Keratinocyte (primary cell): ENCODE results near the gene ZPR1. TPM values are rescaled to one million over a fixed set of nuclear protein-coding genes. Genes with fewer than 3 reads are reported as not detected.

Experiments
- DNase-seq: peaks from one replicate; pipeline ENCODE4 v3.0.0-alpha.2; 2011; ENCODE audit warnings: low read depth, missing footprints, low spot score
- FAIRE-seq: peaks from 2 replicates; lab custom pipeline; 2011; peaks lifted over from hg19 to GRCh38; lab: Jason Lieb, UNC
- H2AFZ ChIP-seq: 2 replicates; pipeline ENCODE4 v1.6.0; 2012; ENCODE audit warnings: low read length, control low read depth, inconsistent platforms; ENCODE audit not compliant: control insufficient read depth
- H3K27ac ChIP-seq: 2 replicates; pipeline ENCODE4 v1.5.1; 2011; ENCODE audit warnings: low read length; ENCODE audit not compliant: control insufficient read depth, insufficient read depth
- H3K27me3 ChIP-seq: 3 replicates; pipeline ENCODE4 v1.6.0; 2011; ENCODE audit warnings: low read length; ENCODE audit not compliant: control insufficient read depth, insufficient read depth; ENCODE audit errors: extremely low read depth
- H3K36me3 ChIP-seq, 2 experiments: 2 replicates in 1 of 2; 3 replicates in 1 of 2; pipeline ENCODE4 v1.5.1; 2011; ENCODE audit warnings: low read length in 2 of 2, mild to moderate bottlenecking in 1 of 2; ENCODE audit not compliant: control insufficient read depth in 2 of 2, insufficient read depth in 2 of 2; ENCODE audit errors: extremely low read depth in 1 of 2
- H3K4me1 ChIP-seq: 3 replicates; pipeline ENCODE4 v1.5.1; 2011; ENCODE audit warnings: low read length; ENCODE audit not compliant: control insufficient read depth, insufficient read depth; ENCODE audit errors: extremely low read depth
- H3K4me2 ChIP-seq: 3 replicates; pipeline ENCODE4 v1.6.0; 2011; ENCODE audit warnings: low read depth, low read length; ENCODE audit not compliant: control insufficient read depth, insufficient read depth; ENCODE audit errors: extremely low read depth
- H3K4me3 ChIP-seq, 3 experiments: fragments of 200-600 bp in 1 of 3; sonication (generic) in 1 of 3; 2 replicates in 2 of 3; 3 replicates in 1 of 3; pipeline ENCODE4 v1.5.1; 2011 to 2016; ENCODE audit warnings: low read length in 3 of 3, mild to moderate bottlenecking in 3 of 3, control low read depth in 2 of 3, inconsistent platforms in 1 of 3, low read depth in 1 of 3, mixed read lengths in 1 of 3, mixed run types in 1 of 3, moderate library complexity in 1 of 3; ENCODE audit not compliant: control insufficient read depth in 2 of 3, insufficient read depth in 2 of 3; ENCODE audit errors: extremely low read depth in 1 of 3
- H3K79me2 ChIP-seq: 2 replicates; pipeline ENCODE4 v1.6.0; 2012; ENCODE audit warnings: low read length; ENCODE audit not compliant: control insufficient read depth, insufficient read depth
- H3K9ac ChIP-seq: 3 replicates; pipeline ENCODE4 v1.6.0; 2011; ENCODE audit warnings: low read length; ENCODE audit not compliant: control insufficient read depth, insufficient read depth; ENCODE audit errors: extremely low read depth
- H3K9me1 ChIP-seq: 3 replicates; pipeline ENCODE4 v1.6.0; 2011; ENCODE audit warnings: low read length; ENCODE audit not compliant: control insufficient read depth, insufficient read depth; ENCODE audit errors: extremely low read depth
- H3K9me3 ChIP-seq: 2 replicates; pipeline ENCODE4 v1.5.1; 2012; ENCODE audit warnings: low read depth, low read length; ENCODE audit not compliant: control insufficient read depth
- H4K20me1 ChIP-seq: 3 replicates; pipeline ENCODE4 v1.6.0; 2011; ENCODE audit warnings: low read length; ENCODE audit not compliant: control insufficient read depth, insufficient read depth; ENCODE audit errors: extremely low read depth
- EZH2 ChIP-seq: IDR thresholded peaks from one replicate; pipeline ENCODE4 v1.6.1; 2012; ENCODE audit warnings: inconsistent platforms, mild to moderate bottlenecking, low read length, moderate library complexity
- dilution Hi-C: fragments of 300-500 bp; cut with MboI; formaldehyde crosslinking; loops from one replicate; pipeline ENCODE4 v1.7.0; 2020; ENCODE audit warnings: low sequenced_read_pairs; ENCODE audit not compliant: extremely low pct_ligation_motif_present
- polyA plus RNA-seq, 5 experiments: library from polyadenylated mRNA; depleted of rRNA in 3 of 5; stranded (reverse) in 3 of 5; stranded (forward) in 1 of 5; unstranded in 1 of 5; fragments of >200 nt; gene quantifications; 1 replicate in 1 of 5; 2 replicates in 3 of 5; 3 replicates in 1 of 5; pipeline versions ENCODE4 v1.2.1 to v1.2.3, GENCODE V29; 2011 to 2012; ENCODE audit warnings: missing spikeins in 2 of 5, low read depth in 1 of 5, low replicate concordance in 1 of 5
- TF ChIP-seq, protein P1 (sequence below), 3 experiments: IDR thresholded peaks in 1 of 3; conservative IDR thresholded peaks in 1 of 3; optimal IDR thresholded peaks in 1 of 3; 2 replicates in 2 of 3; 3 replicates in 1 of 3; pipeline versions ENCODE3 to v1.5.1; 2011; ENCODE audit warnings: low read length in 3 of 3, mild to moderate bottlenecking in 3 of 3, moderate library complexity in 2 of 3, control low read depth in 1 of 3, inconsistent platforms in 1 of 3; ENCODE audit not compliant: insufficient read depth in 2 of 3; ENCODE audit errors: extremely low read depth in 1 of 3

The ZPR1 gene
- polyA plus RNA-seq, 1 donor (not counting 4 experiments of a cell fraction or from before 2014, with no cell fraction given) = 71.1 TPM

DNA sequence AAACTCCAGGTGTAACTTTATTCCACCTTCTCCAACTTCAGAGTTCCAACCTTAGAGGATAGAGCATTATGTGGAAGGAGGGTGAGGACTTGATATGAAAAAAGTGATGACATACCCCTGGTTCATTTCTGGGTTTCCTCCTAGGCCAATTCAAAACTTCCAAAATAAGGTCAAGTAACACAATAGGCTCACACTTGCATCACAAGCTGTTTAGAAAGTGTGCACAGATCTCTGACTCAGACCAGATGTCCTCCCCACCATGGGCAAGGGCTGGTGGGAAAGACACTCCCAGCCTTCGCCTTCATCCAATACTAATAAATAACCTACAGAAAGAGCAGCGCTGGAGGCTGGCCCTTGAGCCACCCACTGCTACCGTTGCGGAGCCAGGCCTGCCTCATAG, 9.3 kb downstream of the ZPR1 start:
- peaks cover 13% of the 10 kb centered on the region for H3K4me1 ChIP-seq

DNA sequence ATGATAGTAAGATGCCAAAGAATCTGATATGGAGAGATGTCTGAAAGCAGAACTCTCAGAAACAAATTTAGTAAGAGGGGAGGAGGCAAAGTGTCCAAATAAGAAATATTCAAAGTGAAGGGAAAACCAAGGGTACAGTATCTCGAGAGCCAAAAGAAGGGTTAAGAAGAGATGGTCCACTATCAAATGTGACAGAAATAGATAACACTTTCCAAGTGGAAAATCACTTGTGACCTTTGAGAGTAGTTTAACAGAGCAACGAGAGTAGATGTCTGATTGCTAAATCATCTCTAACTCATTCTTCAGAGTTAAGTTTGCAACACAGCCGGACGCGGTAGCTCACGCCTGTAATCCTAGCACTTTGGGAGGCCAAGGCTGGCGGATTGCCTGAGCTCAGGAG, 10.8 kb downstream of the ZPR1 start:
- Histone ChIP-seq H4K20me1 (no peaks in the 10 kb centered on the region), H3K79me2 (peaks cover 5% of the 10 kb centered on the region), H3K9ac (no peak overlapping the region), H2AFZ (no peak overlapping the region), H3K4me1 (peaks cover 8% of the 10 kb centered on the region), H3K4me2 (no peak overlapping the region), H3K4me3 (no peak overlapping the region), H3K36me3 (peaks cover 25 to 39% of the 10 kb centered on the region in 2 experiments), H3K9me3 (no peaks in the 10 kb centered on the region), H3K9me1 (no peaks in the 10 kb centered on the region), H3K27ac (no peak overlapping the region), H3K27me3 (no peaks in the 10 kb centered on the region)
- FAIRE-seq = no peak
- dilution Hi-C loops = no loop called here
- TF ChIP-seq, protein P1, sequence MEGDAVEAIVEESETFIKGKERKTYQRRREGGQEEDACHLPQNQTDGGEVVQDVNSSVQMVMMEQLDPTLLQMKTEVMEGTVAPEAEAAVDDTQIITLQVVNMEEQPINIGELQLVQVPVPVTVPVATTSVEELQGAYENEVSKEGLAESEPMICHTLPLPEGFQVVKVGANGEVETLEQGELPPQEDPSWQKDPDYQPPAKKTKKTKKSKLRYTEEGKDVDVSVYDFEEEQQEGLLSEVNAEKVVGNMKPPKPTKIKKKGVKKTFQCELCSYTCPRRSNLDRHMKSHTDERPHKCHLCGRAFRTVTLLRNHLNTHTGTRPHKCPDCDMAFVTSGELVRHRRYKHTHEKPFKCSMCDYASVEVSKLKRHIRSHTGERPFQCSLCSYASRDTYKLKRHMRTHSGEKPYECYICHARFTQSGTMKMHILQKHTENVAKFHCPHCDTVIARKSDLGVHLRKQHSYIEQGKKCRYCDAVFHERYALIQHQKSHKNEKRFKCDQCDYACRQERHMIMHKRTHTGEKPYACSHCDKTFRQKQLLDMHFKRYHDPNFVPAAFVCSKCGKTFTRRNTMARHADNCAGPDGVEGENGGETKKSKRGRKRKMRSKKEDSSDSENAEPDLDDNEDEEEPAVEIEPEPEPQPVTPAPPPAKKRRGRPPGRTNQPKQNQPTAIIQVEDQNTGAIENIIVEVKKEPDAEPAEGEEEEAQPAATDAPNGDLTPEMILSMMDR (optimal IDR thresholded peaks at IDR 0.05 in 1 of 3, IDR thresholded peaks at IDR 0.05 in 1 of 3, conservative IDR thresholded peaks at IDR 0.05 in 1 of 3; ENCODE audit: extremely low read depth in 1 of 3, insufficient read depth in 2 of 3, low read length in 3 of 3) = no peak
- TF ChIP-seq EZH2 = no peak
- DNase-seq = no peak

More for the DNA sequence above, 9.3 kb downstream of the ZPR1 start:
- H2AFZ ChIP-seq = no peak overlapping the region
- DNase-seq (no peak), FAIRE-seq (no peak)
- no peak overlapping the region for H3K4me3 ChIP-seq
- no peak overlapping the region for H3K9ac ChIP-seq
- no peaks in the 10 kb centered on the region for H3K27me3 ChIP-seq
- dilution Hi-C loops = no loop called here
- H3K79me2 ChIP-seq = peaks cover 2% of the 10 kb centered on the region
- H3K4me2 ChIP-seq = no peak overlapping the region
- no peaks in the 10 kb centered on the region for H4K20me1 ChIP-seq
- peaks cover 33 to 53% of the 10 kb centered on the region in 2 experiments for H3K36me3 ChIP-seq
- no peak overlapping the region for H3K27ac ChIP-seq
- no peaks in the 10 kb centered on the region for H3K9me1 ChIP-seq
- H3K9me3 ChIP-seq = no peaks in the 10 kb centered on the region
- TF ChIP-seq, protein P1 (optimal IDR thresholded peaks at IDR 0.05 in 1 of 3, IDR thresholded peaks at IDR 0.05 in 1 of 3, conservative IDR thresholded peaks at IDR 0.05 in 1 of 3; ENCODE audit: extremely low read depth in 1 of 3, insufficient read depth in 2 of 3, low read length in 3 of 3) = no peak
- no peak for TF ChIP-seq EZH2
